Spleen (tissue), 11 donors: ENCODE results near the gene TNFSF18. TPM values are rescaled to one million over a fixed set of nuclear protein-coding genes. Genes with fewer than 3 reads are reported as not detected.

Experiments used
- DNase-seq: peaks from one replicate; pipeline ENCODE4 v3.0.0-alpha.2; 2020
- H3K27ac ChIP-seq, 8 donors: fragments of 200-600 bp; sonication (generic) in 7 of 8; 1 replicate in 4 of 8; 2 replicates in 4 of 8; pipeline versions ENCODE4 v1.5.0 to v1.8.0; 2016 to 2021; ENCODE audit warnings: inconsistent platforms in 4 of 8, mild to moderate bottlenecking in 4 of 8, moderate library complexity in 1 of 8
- H3K27me3 ChIP-seq, 7 donors: fragments of 200-600 bp; sonication (generic) in 6 of 7; replicated peaks in 1 of 7; 1 replicate in 4 of 7; 2 replicates in 3 of 7; pipeline versions ENCODE4 v1.5.0 to v1.8.0; 2016 to 2021; ENCODE audit warnings: inconsistent platforms in 3 of 7, mild to moderate bottlenecking in 1 of 7
- H3K36me3 ChIP-seq, 6 donors: fragments of 200-600 bp; sonication (generic) in 5 of 6; 1 replicate in 4 of 6; 2 replicates in 2 of 6; pipeline versions ENCODE4 v1.5.0 to v1.8.0; 2016 to 2021; ENCODE audit warnings: inconsistent platforms in 2 of 6
- H3K4me1 ChIP-seq, 6 donors: fragments of 200-600 bp; sonication (generic) in 5 of 6; 1 replicate in 3 of 6; 2 replicates in 3 of 6; pipeline versions ENCODE4 v1.5.0 to v1.8.0; 2016 to 2021; ENCODE audit warnings: inconsistent platforms in 3 of 6
- H3K4me3 ChIP-seq, 8 donors: fragments of 200-600 bp; sonication (generic) in 7 of 8; 1 replicate in 4 of 8; 2 replicates in 4 of 8; pipeline versions ENCODE4 v1.5.0 to v1.8.0; 2016 to 2021; ENCODE audit warnings: inconsistent platforms in 4 of 8, mild to moderate bottlenecking in 4 of 8, moderate library complexity in 2 of 8
- H3K9me3 ChIP-seq, 8 donors: fragments of 200-600 bp; sonication (generic) in 7 of 8; 1 replicate in 4 of 8; 2 replicates in 4 of 8; pipeline versions ENCODE4 v1.5.0 to v1.8.0; 2016 to 2021; ENCODE audit warnings: inconsistent platforms in 4 of 8
- POLR2A ChIP-seq, 3 donors: fragments of 450-650 bp; IDR thresholded peaks; one replicate each; pipeline ENCODE4 v1.5.1; 2017; ENCODE audit warnings: antibody characterized with exemption in 3 of 3, mild to moderate bottlenecking in 1 of 3
- POLR2AphosphoS5 ChIP-seq, 3 donors: sonication (generic); formaldehyde crosslinking; IDR thresholded peaks; one replicate each; pipeline ENCODE4 v1.5.1; 2017; ENCODE audit warnings: antibody characterized with exemption in 3 of 3
- WGBS, 5 donors: extraction: QIAGEN DNeasy Blood & Tissue Kit in 3 of 5; methylation state at CpG; one replicate each; pipeline versions ENCODE4 v1.1.5 to v1.1.7; 2013 to 2018; 5-methylcytosine and 5-hydroxymethylcytosine counted together
- intact Hi-C: fragments of 100-400 bp; cut with DNase I; formaldehyde crosslinking; loops from one replicate; pipeline ENCODE4 v1.15.0; 2023; ENCODE audit warnings: low total_unique reads
- polyA plus RNA-seq, 3 donors: library from polyadenylated mRNA; stranded (reverse); fragments of 200-250 nt; gene quantifications; one replicate each; pipeline ENCODE4 v1.2.1, GENCODE V29; 2013
- total RNA-seq, 7 donors: library from RNA; depleted of rRNA in 3 of 7; stranded (reverse); fragments of >200 nt in 3 of 7; fragmentation: NEBNext Ultra II Directional in 4 of 7; extraction: Animal tissue kit (Norgen Biotek cat#: 25700) in 4 of 7; gene quantifications; one replicate each; pipeline versions ENCODE4 v1.1.0 to v1.2.1, GENCODE V29; 2016 to 2021
- TF ChIP-seq, protein P1 (sequence below), 11 experiments: fragments of 200-600 bp in 7 of 11; fragments of 450-650 bp in 4 of 11; sonication (generic) in 4 of 11; IDR thresholded peaks in 8 of 11; conservative IDR thresholded peaks in 3 of 11; 1 replicate in 7 of 11; 2 replicates in 4 of 11; pipeline versions ENCODE4 v1.4.0 to v1.8.0; 2016 to 2021; ENCODE audit warnings: antibody characterized with exemption in 11 of 11, inconsistent platforms in 4 of 11, mild to moderate bottlenecking in 1 of 11
- donor health status: healthy with polysubstance abuse.
- donor health status: DM: no; HTN: no; CAD: no; lungs with moderate emphysema.
- donor health status: DM: no; HTN: no; CAD: no.
- donor health status: Bipolar disorder and iron deficiency.
- donor health status: healthy.
- donor health status: DM: no; HTN: no; CAD: no.
- donor health status: DM: yes; HTN: yes; CAD: no.

The TNFSF18 gene
- total and polyA plus RNA-seq, 10 donors: 0.13 to 0.42 (median 0.25) TPM; not detected in 6

DNA sequence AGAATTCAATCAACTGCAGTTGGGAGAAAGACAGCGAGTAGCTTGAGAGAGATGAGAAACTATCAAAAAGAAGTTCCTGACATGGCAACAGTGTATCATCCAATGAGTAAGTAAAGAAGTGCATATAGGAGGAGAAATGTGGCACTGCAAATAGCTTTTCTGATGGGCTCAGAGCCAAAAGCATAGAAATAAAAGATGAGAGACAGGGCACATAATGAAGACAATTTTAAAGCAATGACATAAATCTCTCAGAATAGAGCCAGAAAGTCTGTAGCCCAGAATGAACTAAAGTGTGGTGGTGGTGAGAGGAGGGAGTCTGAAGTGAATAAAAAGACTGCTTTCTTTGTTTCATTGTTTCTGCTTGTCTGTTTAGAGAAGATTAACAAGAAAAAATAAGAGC lies 34.3 kb downstream of the TNFSF18 start:
- H3K4me1 ChIP-seq: peaks cover 8 to 66% (median 29%) of the 10 kb centered on the region in 6 donors
- no peak for DNase-seq
- H3K27ac ChIP-seq: no peak overlapping the region
- no peaks in the 10 kb centered on the region for H3K9me3 ChIP-seq
- intact Hi-C loops: no loop called here
- no peaks in the 10 kb centered on the region for H3K36me3 ChIP-seq
- TF ChIP-seq POLR2AphosphoS5 (IDR thresholded peaks at IDR 0.05): no peak
- TF ChIP-seq, protein P1, sequence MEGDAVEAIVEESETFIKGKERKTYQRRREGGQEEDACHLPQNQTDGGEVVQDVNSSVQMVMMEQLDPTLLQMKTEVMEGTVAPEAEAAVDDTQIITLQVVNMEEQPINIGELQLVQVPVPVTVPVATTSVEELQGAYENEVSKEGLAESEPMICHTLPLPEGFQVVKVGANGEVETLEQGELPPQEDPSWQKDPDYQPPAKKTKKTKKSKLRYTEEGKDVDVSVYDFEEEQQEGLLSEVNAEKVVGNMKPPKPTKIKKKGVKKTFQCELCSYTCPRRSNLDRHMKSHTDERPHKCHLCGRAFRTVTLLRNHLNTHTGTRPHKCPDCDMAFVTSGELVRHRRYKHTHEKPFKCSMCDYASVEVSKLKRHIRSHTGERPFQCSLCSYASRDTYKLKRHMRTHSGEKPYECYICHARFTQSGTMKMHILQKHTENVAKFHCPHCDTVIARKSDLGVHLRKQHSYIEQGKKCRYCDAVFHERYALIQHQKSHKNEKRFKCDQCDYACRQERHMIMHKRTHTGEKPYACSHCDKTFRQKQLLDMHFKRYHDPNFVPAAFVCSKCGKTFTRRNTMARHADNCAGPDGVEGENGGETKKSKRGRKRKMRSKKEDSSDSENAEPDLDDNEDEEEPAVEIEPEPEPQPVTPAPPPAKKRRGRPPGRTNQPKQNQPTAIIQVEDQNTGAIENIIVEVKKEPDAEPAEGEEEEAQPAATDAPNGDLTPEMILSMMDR (IDR thresholded peaks at IDR 0.05 in 8 of 11, conservative IDR thresholded peaks at IDR 0.05 in 3 of 11): no peak
- TF ChIP-seq POLR2A (IDR thresholded peaks at IDR 0.05): no peak
- 83 to 98% (median 97%) methylated on average over 1 of the region's 1 CpG for WGBS, 5 donors
- no peaks in the 10 kb centered on the region for H3K27me3 ChIP-seq
- H3K4me3 ChIP-seq: no peak overlapping the region

GRCh38 chr1:173015629-173016028 lies 35.1 kb downstream of the TNFSF18 start:
- H3K27me3 ChIP-seq: no peaks in the 10 kb centered on the region
- TF ChIP-seq, protein P1 (IDR thresholded peaks at IDR 0.05 in 8 of 11, conservative IDR thresholded peaks at IDR 0.05 in 3 of 11): peak in 1 of 11 experiments; percentile 5
- no peak for TF ChIP-seq POLR2AphosphoS5 (IDR thresholded peaks at IDR 0.05)
- no peak overlapping the region for H3K4me3 ChIP-seq
- H3K36me3 ChIP-seq: no peaks in the 10 kb centered on the region
- no peak for DNase-seq
- H3K27ac ChIP-seq: peak overlapping the region in 1 of 8 donors; percentile 14
- no peaks in the 10 kb centered on the region for H3K9me3 ChIP-seq
- 24 to 56% (median 34%) methylated on average over 1 of the region's 1 CpG for WGBS, 5 donors
- peaks cover 8 to 59% (median 25%) of the 10 kb centered on the region in 6 donors for H3K4me1 ChIP-seq
- intact Hi-C loops: no loop called here

DNA sequence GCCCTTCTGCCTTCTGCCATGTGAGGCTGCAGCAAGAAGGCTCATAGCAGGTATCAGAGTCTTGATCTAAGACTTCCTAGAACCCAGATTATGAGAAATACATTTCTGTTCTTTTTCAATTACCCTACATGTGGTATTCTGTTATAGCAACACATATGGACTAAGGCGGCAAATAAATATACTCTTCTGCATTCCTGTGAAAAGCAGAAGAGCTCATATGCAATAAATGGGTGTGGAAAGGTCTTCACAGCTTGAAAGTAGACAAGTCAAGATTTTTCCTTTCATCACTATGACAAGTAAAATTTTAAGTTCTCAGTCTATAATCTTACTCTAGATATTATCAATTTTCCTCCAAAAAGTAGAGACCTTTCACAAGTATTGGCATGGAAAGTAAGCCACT lies 36.6 kb downstream of the TNFSF18 start:
- intact Hi-C loops: no loop called here
- no peaks in the 10 kb centered on the region for H3K27me3 ChIP-seq

DNA sequence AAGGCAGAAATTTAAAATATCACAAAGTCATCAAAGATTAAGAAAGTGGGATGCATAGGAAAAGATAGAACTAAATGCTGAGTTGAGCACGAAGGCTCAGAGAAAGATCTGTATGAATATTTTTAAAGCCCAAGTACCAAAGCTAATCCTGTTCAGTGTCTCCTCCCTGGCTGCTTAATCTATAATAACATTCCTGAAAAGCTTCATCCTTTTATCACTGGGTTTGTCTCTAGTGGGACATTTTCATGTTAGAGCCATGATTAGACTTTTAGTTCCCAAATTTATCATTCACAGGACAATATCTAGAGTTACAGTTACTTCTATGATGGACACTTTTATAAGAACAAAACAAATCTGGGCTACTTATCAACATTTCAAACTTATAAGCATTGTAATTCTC lies 38.6 kb downstream of the TNFSF18 start:
- TF ChIP-seq, protein P1 (IDR thresholded peaks at IDR 0.05 in 8 of 11, conservative IDR thresholded peaks at IDR 0.05 in 3 of 11): no peak
- TF ChIP-seq POLR2AphosphoS5 (IDR thresholded peaks at IDR 0.05) (no peak), POLR2A (IDR thresholded peaks at IDR 0.05) (no peak)
- Histone ChIP-seq H3K27me3 (no peaks in the 10 kb centered on the region), H3K27ac (no peak overlapping the region), H3K9me3 (no peaks in the 10 kb centered on the region), H3K36me3 (no peaks in the 10 kb centered on the region), H3K4me3 (no peak overlapping the region), H3K4me1 (peaks cover 0 to 24% (median 16%) of the 10 kb centered on the region in 6 donors)
- intact Hi-C loops: no loop called here
- no peak for DNase-seq
- 93 to 100% (median 97%) methylated on average over 1 of the region's 1 CpG for WGBS, 5 donors

More for the DNA sequence above, 36.6 kb downstream of the TNFSF18 start:
- WGBS, 5 donors: 65 to 93% (median 85%) methylated on average over 1 of the region's 1 CpG
- Histone ChIP-seq H3K27ac (no peak overlapping the region), H3K4me1 (peaks cover 8 to 45% (median 26%) of the 10 kb centered on the region in 6 donors), H3K36me3 (no peaks in the 10 kb centered on the region), H3K9me3 (no peaks in the 10 kb centered on the region), H3K4me3 (no peak overlapping the region)
- TF ChIP-seq, protein P1 (IDR thresholded peaks at IDR 0.05 in 8 of 11, conservative IDR thresholded peaks at IDR 0.05 in 3 of 11): no peak
- TF ChIP-seq POLR2AphosphoS5 (IDR thresholded peaks at IDR 0.05) (no peak), POLR2A (IDR thresholded peaks at IDR 0.05) (no peak)
- no peak for DNase-seq
